Suppressor macrophage (primary cell): ENCODE data around the gene DNAJC7.

Experiments used
- DNase-seq, 4 experiments: peaks; one replicate each; pipeline ENCODE4 v3.0.0-alpha.2; 2020 to 2022

The DNAJC7 gene

DNA sequence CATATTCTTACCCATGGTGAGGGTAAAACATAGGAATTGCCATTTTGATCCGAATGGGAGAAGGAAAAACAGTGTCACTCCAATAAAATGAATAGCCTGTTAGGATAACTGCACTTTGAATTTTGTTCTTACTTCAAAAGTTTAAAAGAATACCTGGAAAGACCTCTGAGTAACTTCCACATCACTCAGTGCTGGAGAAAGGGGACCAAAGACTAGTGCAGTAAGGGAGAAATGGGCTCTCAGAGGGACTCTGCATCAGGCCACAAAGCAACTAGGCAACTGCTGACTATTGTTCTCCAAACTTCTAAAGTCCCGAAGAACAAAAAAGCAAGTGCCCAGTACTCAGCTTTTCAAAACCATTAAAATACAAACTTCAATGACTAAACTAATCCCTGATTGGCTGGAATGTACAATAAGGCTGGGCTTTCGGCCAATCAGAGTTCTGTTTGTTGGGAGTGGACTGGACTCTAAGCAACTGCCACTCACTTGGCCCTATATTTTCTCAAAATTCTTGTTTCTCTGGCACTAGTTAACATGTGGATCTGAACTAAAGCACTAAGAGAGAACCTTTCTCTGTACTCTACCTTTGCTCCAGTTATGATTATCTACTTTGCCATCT is 6.2 kb downstream of the DNAJC7 start:
- DNase-seq, result peak in 3 of 4 experiments; percentile 49 to 59 (median 54)

DNA sequence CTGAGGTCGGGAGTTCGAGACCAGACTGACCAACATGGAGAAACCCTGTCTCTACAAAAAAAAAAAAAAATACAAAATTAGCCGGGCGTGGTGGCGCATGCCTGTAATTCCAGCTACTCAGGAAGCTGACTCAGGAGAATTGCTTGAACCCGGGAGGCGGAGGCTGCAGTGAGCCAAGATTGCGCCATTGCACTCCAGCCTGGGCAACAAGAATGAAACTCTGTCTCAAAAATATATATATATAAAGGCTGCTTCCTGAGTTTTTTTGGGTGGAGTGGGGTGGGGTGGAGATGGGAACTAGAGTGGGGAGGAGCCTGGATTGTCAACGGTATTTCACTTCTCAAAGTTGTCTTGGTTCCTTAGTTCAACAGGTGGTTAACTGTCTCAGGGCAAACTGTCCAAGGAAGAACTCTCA is 7.0 kb downstream of the DNAJC7 start:
- peak; percentile 53 to 74 (median 58) for DNase-seq

DNA sequence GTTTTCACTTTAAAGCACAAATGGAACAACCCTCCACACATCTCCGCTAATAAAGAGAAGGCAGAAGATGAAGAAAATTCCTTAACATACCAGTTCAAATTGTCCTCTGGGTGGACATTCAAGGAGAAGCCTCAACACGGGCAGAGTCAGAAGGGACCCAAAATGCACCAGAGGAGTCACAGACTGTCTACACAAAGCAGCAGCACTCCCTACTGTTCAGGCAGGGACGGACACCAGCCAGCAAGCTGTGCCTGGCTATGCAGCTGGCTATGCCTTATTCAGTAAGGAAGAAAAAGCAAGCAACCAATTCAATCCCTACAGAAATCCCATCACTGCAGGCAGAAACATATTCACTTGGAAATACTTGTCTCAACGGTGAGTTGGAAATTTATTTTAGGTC is 8.1 kb downstream of the DNAJC7 start:
- peak in 1 of 4 experiments; percentile 15 for DNase-seq

DNA sequence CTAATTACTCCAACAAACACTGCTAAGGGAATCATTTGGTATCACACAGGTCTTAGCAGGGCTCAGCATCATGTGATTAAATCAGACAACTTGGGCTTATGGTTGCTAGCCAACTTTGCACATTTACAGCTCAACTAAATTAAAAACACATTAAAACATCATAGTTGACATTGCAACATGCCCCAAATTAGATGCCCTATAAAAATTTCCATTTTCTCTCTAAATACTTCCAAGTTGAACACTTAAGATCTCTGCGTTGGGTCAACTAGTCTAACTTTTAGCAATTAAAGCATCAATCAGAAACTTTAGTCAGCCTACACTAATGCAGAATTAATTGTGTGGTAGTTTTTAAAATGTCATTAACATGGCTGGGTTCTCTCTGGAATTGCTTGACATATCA is 12.1 kb downstream of the DNAJC7 start:
- no peak for DNase-seq

DNA sequence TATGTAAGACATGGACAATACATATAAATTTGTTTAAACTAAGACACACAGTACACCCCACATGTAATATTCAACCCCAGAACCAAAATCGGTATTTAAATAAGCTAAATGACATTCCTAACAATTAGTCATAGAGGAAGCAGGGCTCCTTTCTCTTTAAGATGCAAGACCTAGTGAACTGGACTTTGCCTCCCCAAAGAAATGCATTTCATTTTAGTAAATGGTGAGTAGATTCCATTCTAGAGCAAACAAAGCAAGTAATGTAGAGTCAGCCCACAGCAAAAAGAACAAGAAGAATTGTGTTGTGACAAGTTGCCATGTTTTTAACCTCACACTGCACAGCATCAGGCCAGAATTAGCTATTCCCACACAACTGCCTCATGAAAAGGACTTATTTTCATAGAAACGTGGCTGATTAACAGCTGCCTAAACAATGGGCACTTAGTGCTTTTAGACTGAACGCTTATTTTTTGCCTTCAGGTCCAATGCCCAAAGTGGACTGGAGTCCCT is 14.4 kb downstream of the DNAJC7 start:
- DNase-seq, result no peak

DNA sequence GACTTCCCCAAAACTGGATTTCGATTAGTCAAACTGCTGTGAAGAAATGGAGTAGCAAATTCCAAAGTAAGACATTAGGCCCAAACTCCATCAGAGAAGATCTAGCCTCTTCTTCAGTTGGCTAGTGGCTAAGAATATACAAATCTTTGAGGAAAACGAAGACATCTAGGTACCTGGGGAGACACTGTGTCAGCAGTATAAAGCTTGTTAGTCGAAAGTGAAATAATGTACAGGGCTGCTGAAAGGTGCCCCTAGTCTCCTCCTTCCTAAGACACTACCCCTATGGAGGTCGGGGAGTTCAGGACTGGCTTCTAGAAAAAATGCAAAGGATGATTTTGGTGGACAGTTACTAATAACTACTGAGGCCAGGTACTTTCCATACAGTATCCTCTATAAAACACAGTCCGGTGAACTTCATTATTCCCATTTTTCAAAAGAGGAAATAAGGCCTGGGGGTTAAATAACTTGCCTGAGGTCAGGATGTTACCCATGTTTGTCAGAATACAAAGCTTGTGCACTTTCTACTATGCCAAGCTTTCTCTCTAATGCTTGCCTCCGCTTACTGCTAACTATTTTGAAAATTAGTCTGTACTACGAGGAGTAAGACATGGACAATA is 15.0 kb downstream of the DNAJC7 start:
- peak in 1 of 4 experiments; percentile 13 for DNase-seq

DNA sequence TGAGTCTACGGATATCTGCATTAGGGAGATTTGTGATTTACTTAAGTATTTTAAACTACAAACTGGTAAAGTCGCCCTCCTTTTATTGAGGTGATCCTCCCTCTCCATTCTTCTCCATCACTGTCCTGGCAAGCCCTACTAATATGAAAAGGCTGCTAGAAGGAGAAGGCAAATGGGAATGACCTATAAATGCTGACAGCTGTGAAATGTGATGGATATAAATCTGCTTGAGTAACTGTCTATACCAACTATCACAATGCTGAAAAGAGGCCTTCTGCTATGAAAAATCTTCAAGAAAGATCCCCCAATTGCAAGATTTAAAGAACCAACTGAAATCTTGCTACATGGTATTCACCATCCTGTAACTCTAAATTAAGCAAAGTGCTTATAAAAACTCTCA is 15.5 kb downstream of the DNAJC7 start:
- no peak for DNase-seq

DNA sequence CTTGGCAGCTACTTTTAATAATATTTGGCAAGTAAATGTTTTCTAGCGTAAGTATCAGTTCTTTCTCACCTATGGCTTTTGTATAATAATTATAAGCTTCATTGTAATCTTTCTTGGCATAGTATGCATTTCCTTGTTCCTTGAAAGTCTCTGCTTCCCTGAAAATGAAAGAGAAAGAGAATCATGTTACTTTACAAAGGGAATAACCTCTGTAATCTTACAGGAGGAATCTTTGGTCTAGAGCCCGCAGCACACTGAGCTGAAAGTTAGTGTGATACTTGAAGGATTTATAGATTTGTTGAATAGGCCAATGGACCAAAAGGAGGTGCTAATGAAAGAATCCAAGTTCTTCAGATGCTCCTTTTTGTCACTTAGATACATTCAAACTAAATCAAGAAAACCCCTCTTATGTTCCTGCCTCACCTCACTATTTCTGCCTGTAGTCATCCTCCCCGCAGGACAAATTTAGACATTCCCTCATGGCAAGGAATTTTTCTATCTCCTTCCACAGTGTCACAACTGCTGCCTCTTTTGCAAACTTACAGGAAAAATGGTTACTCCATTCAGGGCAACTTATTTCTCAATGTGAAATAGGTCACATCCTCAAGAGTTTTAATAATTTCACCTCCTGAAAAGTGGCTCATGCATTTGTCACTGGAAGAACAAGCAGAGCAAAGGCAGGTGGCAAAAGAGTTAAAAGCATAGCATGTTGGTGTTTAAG is 16.7 kb downstream of the DNAJC7 start:
- no peak for DNase-seq

DNA sequence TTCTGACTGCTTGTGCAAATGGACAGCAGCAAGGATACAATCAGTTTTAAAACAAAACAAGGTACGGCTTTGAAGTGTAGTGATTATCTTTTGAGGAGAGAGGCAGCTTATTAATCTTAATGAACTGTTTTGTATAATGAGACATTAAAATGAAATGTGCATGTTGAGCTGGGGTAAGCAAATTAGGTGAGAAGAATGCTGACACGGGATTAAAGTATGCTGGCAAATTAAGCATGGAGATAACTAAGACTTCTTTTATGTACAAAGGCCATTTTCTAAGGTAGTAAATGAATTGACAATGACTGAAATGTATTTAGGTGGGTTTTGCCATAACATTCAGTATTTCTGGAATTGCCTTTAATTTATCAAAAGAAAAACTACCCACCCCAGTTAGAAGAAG is 18.7 kb downstream of the DNAJC7 start:
- DNase-seq, result no peak

DNA sequence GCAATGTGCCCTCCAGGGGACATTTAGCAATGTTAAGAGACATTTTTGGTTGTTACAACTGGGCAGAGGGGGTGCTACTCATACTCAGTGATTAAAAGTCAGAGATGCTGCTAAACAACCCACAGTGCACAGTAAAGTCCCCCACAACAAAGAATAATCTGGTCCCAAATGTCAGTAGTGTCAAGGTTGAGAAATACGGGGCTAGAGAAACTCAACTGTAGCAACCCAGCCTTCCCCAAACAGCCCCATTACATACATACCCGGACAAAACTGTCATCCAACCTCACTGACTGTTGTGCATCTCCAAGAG is 20.4 kb downstream of the DNAJC7 start:
- no peak for DNase-seq

DNA sequence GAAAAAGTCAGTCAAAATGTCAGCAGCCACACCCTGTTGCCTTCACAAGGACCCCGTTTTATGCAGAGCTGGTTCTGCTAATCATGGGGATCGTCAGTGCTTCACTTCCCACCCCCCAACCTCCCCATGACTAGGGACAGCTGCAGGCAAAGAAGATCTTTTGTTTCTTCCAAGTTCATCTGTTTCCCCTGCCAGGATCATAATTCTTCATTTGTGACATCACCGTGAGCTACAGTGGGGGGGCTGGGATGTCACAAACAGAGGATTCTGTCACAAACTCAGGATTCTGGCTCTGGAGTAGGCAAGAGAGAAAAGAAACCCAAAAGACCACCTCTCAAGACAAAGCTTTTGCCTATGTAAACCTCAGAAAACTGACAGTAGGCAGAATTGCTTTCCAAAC is 24.7 kb downstream of the DNAJC7 start:
- no peak for DNase-seq

DNA sequence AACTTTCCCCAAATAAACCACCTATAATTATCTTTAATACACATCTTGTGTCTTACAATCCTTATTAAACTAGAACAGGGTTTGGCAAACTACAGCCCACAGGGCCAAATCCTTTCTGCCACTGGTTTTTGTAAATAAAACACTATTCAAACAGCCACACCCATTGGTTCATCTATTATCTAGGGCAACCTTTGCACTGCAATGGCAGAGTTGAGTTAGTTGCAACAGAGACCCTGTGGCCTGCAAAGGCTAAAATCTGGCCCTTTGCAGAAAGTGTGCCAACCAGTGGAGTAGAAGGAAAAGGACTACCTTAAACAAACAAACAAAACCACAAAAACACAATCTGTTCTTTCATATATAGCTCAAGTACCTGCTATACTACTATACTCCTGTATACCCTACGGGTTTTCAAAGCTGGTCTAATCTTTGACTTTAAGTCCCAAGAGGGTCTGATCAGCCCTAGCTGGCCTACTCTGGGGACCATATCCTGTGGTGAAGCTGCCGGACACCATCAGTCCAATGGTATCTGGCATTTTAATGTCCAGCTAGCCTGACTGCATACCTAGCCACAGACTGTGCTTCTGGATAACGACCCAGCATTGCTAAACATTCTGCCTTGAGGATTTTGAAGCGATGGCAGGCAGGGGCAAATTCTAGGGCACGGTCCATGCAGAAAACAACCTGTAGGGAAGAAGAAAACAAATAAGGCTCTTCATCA is 27.4 kb downstream of the DNAJC7 start:
- DNase-seq, result no peak

DNA sequence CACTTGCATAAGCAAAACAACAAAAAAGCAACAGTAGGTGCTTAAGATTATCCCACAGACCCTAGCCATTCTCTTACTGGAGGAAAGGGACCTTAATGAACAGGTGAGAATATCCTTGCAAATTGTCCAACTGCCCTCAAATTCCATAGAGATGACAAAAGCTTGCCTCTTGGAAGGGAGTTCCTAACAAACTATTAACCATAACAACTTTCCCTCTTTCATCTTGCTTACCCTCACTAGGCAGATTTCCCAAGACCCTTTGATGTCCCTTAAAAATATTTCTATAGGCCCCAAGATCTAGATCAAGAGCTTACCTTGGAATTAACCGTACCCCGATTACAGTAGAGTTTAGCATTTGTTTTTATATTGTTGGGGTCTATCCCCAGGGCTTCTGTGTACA is 28.8 kb downstream of the DNAJC7 start:
- DNase-seq, result no peak

DNA sequence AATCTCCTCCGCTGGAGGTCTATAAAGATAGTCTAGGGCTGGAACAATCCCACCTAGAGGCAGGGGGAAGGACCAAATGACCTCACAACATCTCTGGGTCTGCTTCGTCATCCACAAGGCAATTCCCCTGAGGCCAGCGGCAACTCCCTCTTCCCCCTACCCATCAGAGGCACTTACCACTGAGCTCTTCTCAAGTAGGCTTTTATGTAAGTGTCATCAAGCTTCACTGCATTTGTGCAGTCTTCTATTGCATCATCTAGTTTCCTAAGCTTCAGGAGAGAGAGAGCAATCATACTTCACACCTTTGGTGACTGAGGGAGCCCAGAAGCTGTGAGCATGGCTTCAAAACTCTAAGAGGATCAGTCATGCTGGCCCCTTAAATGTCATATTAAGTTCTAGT is 29.6 kb downstream of the DNAJC7 start:
- no peak for DNase-seq

DNA sequence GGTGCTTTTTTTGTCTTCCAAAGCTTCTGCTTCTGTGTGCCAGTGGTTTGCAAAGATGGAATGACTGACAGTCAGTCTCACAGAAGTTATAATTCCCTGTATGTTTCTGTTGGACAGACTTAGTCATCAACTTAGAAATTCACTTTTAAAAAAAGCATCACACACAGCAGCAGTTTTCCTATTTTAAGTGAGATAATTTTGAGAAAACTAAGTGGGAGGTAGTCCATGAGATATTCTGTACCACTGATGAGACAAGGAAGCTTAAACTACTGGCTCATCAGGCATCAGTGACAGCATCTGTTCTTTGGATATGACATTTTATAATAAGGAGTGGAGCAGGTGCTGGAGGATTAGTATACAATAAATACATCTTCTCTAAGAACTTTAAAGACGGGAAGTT is 30.6 kb downstream of the DNAJC7 start:
- no peak for DNase-seq

DNA sequence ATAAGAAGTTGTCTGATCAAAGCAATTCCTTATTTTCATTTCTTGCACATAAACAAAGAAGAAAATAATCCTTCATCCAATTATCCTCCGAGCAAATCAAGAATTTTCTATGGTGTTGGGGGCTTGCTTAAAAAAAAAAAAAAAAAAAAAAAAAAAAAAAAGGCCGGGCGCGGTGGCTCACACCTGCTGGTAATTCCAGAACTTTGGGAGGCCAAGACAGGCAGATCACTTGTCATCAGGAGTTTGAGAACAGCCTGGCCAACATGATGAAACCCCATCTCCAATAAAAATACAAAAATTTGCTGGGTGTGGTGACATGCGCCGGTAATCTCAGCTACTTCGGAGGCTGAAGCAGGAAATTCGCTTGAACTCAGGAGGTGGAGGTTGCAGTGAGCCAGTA is 31.3 kb downstream of the DNAJC7 start:
- DNase-seq, result no peak

DNA sequence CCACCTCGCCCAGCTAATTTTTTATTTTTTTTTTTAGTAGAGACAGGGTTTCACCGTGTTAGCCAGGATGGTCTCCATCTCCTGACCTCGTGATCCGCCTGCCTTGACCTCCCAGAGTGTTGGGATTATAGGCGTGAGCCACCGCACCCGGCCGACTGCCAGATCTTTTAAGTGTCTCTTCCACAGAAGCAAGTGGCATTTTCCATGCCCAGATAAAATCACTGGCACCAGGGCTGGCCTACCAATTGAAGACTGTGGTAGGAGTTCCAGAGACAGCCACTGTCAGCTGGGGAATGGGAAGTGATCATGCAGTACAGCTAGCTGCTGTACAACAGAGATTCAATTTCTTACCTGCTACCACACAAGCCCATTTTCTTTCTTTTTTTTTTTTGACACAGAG is 32.8 kb downstream of the DNAJC7 start:
- DNase-seq, result no peak

DNA sequence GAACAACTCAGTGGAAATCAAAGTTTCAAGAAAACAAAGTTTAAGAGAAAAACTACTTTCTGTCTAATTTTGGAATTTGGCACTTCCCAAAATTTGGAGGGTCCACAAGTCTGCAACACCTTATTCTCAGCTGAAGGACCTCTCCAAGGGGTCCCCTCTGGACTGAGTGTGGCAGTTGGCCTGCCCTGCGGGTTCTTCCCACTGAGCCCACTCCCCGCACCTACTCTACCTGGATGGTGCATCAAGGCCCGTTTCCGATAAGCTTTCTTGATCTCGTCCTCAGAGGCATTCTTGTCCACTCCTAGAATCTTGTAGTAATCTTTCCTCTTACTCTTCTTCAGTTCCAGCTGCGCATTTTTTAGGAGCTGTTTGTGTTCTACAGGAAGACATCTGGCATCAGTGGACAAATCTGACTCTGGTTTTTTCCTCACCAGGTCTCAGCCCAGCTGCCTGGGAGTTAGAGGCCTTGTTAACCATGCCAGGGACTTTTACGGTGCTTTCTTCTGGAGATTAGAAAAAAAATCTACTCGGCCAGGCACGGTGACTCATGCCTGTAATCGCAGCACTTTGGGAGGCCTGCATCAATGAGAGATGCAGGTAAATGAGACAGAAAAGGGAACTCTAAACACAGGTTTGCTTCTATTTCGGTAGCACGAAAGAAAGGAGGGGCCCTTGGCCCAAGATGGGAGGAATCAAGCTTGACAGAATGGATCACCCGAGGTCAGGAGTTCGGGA is 35.0 kb downstream of the DNAJC7 start:
- DNase-seq, result no peak

DNA sequence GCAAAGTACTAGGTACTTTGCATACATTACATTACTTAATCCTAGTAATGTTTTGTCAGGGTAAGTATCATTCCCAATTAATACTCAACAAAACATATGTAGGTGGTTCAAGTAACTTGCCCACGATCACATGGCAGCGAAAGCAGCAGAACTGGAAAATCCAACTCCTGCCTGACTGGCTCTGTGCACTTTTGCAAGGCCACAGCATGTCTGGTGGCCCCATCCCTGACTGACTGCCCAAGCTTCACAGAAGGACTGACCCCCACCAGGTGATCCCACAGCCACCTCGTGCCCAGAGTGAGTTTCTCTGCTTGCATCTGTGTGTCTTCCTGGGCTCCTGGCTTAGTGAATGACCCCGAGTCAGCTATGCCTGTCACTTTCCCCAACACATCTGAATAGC is 39.2 kb downstream of the DNAJC7 start:
- no peak for DNase-seq

DNA sequence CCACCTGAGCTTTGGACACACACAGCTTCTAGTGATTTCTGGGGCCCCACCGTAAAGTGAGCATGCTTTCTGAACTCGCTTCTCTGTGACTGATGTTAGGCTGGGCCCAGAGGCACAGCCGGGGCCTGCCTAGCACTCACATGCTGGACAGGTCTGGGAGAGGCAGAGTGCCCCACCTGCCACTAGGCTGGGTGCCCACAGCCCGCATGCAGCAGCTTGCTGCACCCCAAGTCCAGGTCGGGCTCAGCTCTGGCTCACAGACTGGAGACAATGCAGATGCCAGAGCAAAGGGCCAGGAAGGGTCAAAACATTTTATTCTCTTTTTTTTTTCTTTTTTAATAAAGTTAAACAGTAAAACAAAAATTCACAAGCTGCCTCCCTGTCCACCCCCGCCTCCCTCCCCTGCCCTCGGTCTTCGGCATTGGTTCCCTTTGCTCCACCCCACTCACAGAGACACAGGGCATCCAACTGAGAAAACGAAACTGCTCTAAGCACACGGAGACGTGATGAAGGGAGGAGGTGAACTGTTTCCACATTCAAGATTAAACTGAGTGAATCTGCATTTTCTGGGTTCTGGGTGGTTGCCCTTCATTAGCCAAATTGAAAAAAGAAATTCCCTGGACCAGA is 41.0 kb downstream of the DNAJC7 start:
- DNase-seq, result no peak

DNA sequence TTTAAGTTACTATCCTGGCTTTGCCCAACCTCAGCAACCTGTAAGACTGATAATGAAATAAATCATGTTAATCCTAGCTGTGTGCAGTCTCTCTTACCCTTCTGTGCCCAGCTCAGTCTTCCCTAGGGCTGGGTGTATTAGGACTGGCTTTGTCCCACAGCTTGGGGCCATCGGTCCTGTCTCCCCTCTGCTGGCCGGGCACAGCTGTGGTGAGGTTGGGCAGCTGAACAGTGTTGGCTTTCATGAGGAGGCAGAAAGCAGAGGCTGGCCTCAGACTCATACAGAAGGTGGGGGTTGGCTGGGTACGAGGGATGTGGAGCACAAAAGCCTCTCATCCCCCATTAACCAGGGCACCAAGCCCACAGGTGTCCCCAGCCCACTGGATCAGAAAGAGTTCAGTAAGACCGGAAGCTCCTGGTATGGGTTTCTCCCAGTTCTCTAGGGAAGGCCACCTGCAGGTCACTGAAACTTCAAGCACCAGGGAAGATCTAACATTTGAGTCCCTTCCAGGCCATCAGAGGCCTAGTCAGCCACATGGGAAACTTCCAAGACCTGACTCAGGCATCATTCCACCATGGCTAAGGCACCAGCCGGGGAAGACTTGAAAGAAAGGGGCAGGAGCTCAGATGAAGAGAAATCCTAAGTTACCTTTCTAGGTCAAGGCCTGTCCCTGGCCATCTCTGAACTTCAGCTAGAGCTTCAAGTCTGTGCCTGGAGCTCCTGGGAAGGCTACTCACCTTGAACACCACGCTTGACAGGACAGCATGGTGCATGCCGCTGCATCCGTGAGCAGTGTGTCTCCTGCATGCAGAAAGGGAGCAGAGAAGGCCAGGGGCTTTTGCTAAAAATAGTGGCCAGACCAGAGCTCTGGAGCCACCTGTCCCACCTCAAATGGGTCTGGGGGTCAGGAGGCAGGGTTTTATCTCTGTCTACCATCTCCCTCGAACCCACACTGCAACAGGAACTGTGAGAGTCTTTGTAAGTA is 41.8 kb downstream of the DNAJC7 start:
- DNase-seq, result no peak
